Central memory CD8-positive, alpha-beta T cell (primary cell): Measurements from ENCODE around the gene DEPP1.

ENCODE experiments used
- ATAC-seq: fragments of 150-1000 bp; cut with Tn5 transposase; replicated peaks from 2 replicates; pipeline ENCODE4 v1.10.0; 2022; ENCODE audit warnings: mild to moderate bottlenecking, moderate FRiP score, moderate number of reproducible peaks; ENCODE audit not compliant: poor library complexity, severe bottlenecking; ENCODE audit errors: extremely low read depth
- DNase-seq, 2 donors: peaks; one replicate each; pipeline ENCODE4 v3.0.0; 2021; ENCODE audit warnings: low spot score in 2 of 2
- H3K27ac Mint-ChIP-seq: one replicate; pipeline ENCODE4 v1.8.0; 2022; ENCODE audit warnings: low read depth, mild to moderate bottlenecking, moderate library complexity, mixed read lengths
- H3K27me3 Mint-ChIP-seq: one replicate; pipeline ENCODE4 v1.8.0; 2022; ENCODE audit warnings: mixed read lengths
- H3K36me3 Mint-ChIP-seq: one replicate; pipeline ENCODE4 v1.8.0; 2022; ENCODE audit warnings: mild to moderate bottlenecking, moderate library complexity, mixed read lengths; ENCODE audit not compliant: insufficient read depth
- H3K4me1 Mint-ChIP-seq: one replicate; pipeline ENCODE4 v1.8.0; 2022; ENCODE audit warnings: mixed read lengths
- H3K4me3 Mint-ChIP-seq: one replicate; pipeline ENCODE4 v1.8.0; 2022; ENCODE audit warnings: mild to moderate bottlenecking, moderate library complexity, mixed read lengths
- H3K9me3 Mint-ChIP-seq: one replicate; pipeline ENCODE4 v1.8.0; 2022; ENCODE audit warnings: mixed read lengths

The DEPP1 gene

DNA sequence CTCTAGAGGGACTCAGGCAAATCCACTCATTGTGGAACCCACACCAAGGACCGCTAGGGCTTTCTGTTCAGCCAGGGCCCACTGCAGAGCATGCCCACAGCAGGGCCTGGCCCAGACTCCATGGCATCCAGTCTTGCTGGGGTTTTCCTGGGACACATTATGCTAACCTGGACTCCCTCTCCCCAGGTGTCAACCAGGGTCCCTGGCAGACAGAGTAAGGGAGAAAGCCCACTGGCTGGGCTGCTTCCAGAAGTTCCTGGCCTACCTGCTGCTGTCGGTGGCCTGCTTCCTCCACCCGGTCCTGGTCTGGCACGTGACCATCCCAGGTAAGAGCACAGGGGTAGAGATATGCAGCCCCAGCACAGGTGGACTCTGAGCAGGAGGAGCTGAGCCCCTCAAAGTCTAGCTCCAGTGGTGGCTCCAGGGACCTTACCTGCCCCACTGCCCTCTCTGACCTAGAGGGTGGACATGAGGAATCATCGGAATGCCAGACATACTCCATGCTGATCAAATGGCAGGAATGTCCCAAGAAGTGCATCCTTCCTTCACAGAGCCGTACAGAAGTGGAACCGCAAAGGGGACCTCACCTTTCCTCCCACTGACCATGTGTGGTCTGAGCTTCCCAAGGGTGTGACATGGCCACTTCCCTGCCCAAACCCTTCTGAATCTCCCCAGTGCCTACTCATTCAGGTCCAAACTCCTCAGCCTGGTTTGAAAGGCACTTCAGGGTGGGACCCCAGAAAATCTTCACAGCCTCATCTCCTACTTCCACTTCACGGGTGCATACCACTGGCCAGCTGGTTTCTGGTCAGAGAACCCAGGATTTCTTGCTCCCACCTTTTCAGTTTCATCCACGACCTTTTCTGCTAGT lies 44.9 kb downstream of the DEPP1 start:
- ATAC-seq (no peak), DNase-seq (no peak)
- Mint-ChIP-seq H3K27me3 (no peaks in the 10 kb centered on the region), H3K36me3 (no peaks in the 10 kb centered on the region), H3K4me1 (peaks cover 5% of the 10 kb centered on the region), H3K9me3 (no peaks in the 10 kb centered on the region), H3K27ac (no peak overlapping the region), H3K4me3 (no peak overlapping the region)

GRCh38 chr10:44932517-44933450 lies 45.8 kb downstream of the DEPP1 start:
- H3K9me3 Mint-ChIP-seq, result no peaks in the 10 kb centered on the region
- DNase-seq (peak; percentile 66 to 74), ATAC-seq (peak; percentile 90)
- no peak overlapping the region for H3K27ac Mint-ChIP-seq
- H3K4me1 Mint-ChIP-seq, result peaks cover 5% of the 10 kb centered on the region
- H3K4me3 Mint-ChIP-seq, result no peak overlapping the region
- no peaks in the 10 kb centered on the region for H3K27me3 Mint-ChIP-seq
- H3K36me3 Mint-ChIP-seq, result no peaks in the 10 kb centered on the region

DNA sequence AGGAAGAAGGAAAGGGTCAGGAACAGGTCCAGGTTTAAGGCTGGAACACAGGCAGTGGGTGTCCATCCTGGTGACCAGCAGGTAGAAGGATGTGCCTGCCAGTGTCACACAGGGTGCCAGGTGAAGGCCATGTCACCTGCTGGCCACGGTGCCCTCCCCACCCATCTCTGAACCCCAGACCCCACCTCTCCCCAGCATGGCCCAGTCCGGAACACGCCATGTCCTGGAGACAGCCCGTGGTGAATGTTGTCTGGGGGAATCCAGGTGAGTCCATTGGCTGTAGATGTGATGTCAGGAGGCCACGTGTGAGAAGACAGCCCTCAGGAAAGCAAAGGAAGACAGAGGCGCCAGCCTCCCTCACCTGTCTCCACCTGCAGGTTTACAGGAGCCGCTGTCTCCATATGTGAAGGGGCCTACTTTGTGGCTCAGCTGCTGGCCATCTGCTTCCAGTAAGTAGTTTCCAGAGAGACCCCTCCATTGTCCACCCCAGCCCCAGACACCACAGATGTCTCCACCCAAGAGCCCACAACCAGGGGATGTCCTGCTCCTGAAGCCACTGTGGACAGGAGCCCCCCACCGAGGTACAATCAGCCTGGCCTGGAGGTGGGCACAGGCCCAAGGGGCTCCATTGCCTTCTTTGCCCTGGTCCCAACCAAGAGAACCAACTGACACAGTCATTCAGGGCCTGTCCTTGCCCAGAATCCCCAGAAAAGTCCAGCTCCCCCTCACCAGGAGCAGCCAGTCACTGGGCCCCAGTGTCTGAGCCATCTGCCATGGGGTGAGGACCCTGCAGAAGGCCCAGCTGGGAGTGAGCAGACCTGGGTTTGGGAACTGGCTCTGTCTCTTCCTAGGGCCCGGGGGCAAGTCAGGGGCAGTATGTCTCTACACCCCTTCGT lies 46.7 kb downstream of the DEPP1 start:
- no peak overlapping the region for H3K27ac Mint-ChIP-seq
- peaks cover 5% of the 10 kb centered on the region for H3K4me1 Mint-ChIP-seq
- H3K9me3 Mint-ChIP-seq, result no peaks in the 10 kb centered on the region
- H3K36me3 Mint-ChIP-seq, result no peaks in the 10 kb centered on the region
- no peaks in the 10 kb centered on the region for H3K27me3 Mint-ChIP-seq
- DNase-seq (no peak), ATAC-seq (no peak)
- no peak overlapping the region for H3K4me3 Mint-ChIP-seq

DNA sequence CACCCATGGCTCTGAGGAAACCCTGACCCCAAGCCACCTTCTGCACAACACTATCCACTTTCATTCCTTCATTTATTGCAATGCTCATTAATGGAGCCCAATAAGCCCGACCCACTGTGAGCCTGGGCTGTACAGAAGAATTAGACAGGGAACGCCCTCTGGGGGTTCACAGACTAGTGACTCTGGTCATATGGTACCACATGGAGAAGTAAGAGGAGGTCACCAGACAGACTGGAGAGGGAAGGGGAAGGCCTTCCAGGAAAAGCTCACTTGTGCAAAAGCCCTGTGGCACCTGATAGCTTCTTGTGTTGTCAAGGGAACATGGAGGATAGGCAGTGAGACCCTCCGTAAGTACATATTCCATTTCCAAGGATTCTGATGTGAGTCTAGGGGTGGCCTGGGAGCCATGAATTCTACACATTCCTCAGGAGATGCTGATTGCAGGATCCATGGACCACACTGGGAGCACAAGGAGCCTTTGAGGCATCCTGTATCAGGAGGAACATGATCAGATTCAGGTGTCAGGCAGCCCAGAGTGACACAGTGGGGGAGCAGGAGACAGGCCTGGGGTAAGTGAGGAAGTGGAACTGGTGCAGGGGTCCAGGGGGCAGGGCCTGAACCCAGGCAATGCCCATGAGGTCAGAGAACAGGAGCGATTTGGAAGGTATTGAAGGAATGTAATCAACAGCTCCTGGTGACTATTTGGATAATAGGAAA lies 47.5 kb downstream of the DEPP1 start:
- H3K4me1 Mint-ChIP-seq, result peaks cover 5% of the 10 kb centered on the region

DNA sequence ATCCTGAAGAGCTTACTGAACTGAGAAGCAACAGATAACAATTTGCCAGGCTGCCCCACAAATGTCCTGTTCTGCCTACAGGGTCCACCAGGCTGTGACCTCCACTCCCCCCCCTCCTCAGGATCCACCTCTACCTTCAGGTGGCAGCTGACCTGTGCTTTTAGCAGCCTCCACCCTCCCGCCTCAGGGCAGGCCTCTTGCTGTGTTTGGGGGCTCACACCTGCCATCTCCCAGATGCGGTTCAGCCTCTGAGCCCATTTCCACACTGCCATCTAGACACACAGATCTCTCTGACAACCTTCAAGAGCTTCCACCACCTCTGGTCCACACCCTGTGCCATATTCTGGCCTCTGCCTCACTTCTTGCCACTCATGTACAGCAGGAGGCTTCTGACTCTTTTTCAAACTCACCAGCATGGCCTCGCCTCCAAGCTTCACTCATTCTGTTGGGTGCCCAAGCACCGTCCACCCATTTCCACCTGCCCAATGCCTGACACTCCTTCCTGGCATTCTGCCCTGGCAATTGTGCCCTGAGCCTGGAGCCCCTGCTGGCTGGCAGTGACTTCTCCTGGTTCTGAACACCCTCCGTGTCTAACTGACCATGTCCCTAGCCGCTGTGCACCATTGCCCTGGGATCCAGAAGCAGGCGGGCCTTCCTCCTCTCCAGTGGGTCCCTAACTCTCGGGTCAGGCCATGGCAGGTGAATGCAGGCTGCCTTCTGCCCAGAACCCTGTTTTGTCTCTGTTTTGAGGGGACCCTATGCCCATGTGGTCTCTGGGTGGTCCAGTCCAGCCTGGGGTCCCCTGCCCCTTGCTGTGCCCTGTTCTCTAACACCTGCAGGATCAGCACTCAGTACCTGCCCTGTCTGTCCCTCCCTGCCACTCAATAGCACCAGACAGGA lies 49.0 kb downstream of the DEPP1 start:
- no peaks in the 10 kb centered on the region for H3K9me3 Mint-ChIP-seq
- no peak overlapping the region for H3K4me3 Mint-ChIP-seq
- DNase-seq (no peak), ATAC-seq (no peak)
- H3K27me3 Mint-ChIP-seq, result no peaks in the 10 kb centered on the region
- H3K4me1 Mint-ChIP-seq, result no peaks in the 10 kb centered on the region
- H3K36me3 Mint-ChIP-seq, result no peaks in the 10 kb centered on the region
- H3K27ac Mint-ChIP-seq, result no peak overlapping the region

More for the DNA sequence above, 47.5 kb downstream of the DEPP1 start:
- ATAC-seq (no peak), DNase-seq (no peak)
- no peak overlapping the region for H3K4me3 Mint-ChIP-seq
- no peaks in the 10 kb centered on the region for H3K36me3 Mint-ChIP-seq
- H3K27ac Mint-ChIP-seq, result no peak overlapping the region
- H3K9me3 Mint-ChIP-seq, result no peaks in the 10 kb centered on the region
- H3K27me3 Mint-ChIP-seq, result no peaks in the 10 kb centered on the region

DNA sequence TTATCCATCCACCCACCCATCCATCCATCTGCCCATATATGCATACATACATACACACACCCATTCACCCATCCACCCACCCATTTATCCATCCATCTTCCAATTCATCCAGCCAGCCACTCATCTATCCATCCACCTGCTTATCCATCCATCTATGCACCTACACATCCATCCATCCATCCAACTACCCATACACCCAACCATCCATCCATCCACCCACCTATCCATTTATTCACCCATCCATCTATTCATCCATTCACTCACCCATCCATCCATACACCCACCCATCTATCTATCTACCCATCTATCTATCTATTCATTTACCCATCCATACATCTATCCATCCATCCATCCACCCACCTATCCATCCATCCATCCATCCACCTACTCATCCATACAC lies 50.1 kb downstream of the DEPP1 start:
- no peaks in the 10 kb centered on the region for H3K9me3 Mint-ChIP-seq
- H3K4me1 Mint-ChIP-seq, result no peaks in the 10 kb centered on the region
- no peak overlapping the region for H3K27ac Mint-ChIP-seq
- no peaks in the 10 kb centered on the region for H3K27me3 Mint-ChIP-seq
- H3K4me3 Mint-ChIP-seq, result no peak overlapping the region
- ATAC-seq, result no peak
- no peaks in the 10 kb centered on the region for H3K36me3 Mint-ChIP-seq
- DNase-seq, result no peak

DNA sequence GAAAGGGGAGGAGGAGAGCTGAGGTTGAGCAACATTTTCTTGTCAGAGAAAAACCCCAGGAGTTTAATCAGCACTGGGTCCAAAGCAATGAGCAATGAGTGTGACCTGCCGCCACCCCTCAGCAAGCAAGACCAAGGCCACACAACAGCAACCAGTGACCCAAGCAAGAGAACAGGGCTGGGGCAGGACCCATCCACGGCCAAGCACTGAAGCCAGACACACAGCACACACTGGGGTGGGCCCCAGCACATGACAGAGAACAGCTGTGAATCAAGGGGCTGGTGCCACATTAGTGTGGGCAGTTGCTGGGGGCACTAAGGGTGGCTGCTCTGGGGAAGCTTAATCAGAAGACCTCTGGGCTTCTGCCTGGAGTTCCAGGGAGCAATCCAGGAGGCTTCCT lies 51.3 kb downstream of the DEPP1 start:
- Mint-ChIP-seq H3K4me3 (no peak overlapping the region), H3K9me3 (no peaks in the 10 kb centered on the region), H3K27me3 (no peaks in the 10 kb centered on the region), H3K27ac (no peak overlapping the region), H3K36me3 (no peaks in the 10 kb centered on the region), H3K4me1 (no peaks in the 10 kb centered on the region)
- DNase-seq, result no peak
- no peak for ATAC-seq

GRCh38 chr10:44926751-44927351 lies 51.8 kb downstream of the DEPP1 start:
- no peak for ATAC-seq
- H3K9me3 Mint-ChIP-seq, result no peaks in the 10 kb centered on the region

More at GRCh38 chr10:44926751-44927351, 51.8 kb downstream of the DEPP1 start:
- no peaks in the 10 kb centered on the region for H3K27me3 Mint-ChIP-seq
- H3K27ac Mint-ChIP-seq, result no peak overlapping the region
- no peak for DNase-seq
- H3K4me3 Mint-ChIP-seq, result no peak overlapping the region
- H3K36me3 Mint-ChIP-seq, result no peaks in the 10 kb centered on the region
- H3K4me1 Mint-ChIP-seq, result no peaks in the 10 kb centered on the region
